ENCODE data around the gene KCNMB1.

KCNMB1 gene, protein sequence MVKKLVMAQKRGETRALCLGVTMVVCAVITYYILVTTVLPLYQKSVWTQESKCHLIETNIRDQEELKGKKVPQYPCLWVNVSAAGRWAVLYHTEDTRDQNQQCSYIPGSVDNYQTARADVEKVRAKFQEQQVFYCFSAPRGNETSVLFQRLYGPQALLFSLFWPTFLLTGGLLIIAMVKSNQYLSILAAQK

DNA sequence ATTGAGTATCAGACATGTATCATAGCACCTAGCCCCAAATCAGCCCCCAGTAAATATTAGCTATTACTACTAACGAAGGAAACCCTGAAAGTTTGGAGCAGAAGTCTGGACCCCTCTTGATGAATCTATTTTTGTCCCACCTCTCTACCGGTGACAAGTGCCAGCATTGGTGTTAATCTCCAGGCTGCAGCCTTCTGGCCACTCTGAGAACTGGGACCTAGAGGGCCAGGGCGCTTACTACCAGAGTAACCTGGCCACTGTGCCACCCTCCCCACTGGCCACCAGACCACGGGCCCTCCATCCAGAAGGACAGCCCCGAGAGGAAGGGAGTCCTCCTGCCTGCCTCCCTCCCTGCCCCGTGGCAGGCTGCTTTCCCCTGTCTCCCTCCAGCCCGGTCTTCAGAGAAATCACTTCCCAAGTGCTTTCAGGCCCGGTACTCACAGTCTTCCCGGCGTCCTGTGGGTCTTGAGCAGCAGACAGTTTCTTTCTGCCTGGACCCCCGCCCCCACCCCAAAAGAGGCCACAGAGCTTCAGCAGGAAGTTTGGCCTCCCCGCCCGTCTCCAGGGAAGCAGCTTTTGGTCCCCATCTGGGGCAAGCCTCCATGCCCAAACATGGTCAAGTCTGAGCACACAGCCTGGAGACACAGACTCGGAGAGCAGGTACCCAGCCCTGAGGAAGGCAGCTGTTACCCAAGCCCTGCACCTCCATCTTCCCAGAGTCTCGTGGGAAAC, at the start of gene KCNMB1:
Gene KCNMB1 (minus strand): TSS at position 550 of the 732 bp plus-strand sequence. CDS start 3,920 bp downstream, outside the sequence.
- peak; percentile 23 for DNase-seq

DNA sequence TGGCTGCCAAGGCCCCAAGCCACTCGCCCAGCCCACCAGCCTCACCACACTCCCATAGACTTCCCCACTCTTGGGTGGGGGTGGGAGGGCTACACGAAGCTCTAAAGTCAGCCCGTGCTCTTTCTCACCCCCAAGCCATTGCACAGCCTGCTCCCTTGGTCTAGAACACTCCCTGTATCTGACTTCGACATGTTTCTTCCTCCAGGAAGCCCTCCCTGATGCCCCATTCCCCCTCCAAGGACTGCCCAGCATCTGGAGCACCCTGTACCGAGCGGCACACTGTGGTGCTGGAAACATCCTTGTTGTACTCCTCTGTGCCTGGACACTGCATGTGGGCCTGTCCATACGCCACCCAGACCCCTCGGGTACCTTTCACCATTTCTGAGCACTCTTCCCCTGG, 49.4 kb upstream of the KCNMB1 start:
- no peak for DNase-seq

DNA sequence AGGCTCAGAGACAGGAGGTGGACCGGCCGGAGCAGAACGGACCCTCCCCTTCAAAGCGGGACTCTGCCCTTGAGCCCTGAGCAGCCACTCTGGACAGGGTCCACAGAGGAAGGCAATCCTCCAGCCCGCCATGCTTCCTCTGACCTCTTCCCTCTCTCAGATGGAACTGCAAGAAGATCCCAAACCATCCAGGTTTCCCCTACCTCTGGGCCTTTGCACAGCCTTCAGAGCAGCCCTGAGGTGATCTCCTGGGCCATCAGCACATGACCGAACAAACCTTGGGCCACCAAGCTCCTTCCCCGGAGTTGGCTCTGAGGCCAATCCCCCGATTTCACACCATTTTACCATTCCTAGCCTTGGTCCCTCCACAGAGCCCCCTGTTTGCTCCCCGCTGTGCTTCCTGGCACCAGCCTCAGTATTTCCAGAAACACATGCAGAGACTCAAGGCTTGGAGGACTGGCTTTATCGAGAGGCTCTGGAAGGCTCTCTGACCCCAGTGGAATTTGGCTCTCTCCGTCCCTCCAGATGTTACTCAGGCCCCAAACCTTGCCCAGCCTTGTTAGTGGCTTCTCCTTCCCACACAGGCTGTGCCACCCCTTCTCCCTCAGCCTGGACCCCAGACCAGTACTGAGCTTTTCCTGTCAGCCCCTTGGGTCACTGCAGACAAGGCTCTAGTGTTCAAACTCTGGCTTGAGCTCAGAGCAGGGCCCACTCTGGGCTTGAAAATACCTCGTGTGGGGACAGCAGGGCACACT, 48.6 kb upstream of the KCNMB1 start:
- no peak for DNase-seq

DNA sequence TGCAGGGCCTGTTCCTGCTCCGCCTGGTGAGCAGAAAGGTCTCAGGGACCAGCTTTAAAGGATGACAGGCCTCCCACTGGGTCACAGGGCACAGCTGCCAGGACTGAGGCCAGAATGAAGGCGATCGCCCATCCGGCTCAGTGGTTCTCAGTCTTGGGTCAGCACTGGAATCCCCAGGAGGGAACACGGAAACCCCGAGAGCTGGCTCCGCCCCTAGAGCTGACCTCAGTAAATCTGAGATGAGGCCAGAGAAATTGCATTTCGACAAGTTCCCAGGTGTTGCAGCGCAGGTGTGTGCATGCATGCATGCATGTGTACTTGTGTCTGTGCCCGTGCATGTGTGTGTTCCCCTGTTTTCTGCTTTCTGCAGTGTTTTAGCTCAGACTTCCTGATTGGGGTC, 47.2 kb upstream of the KCNMB1 start:
- no peak for DNase-seq

DNA sequence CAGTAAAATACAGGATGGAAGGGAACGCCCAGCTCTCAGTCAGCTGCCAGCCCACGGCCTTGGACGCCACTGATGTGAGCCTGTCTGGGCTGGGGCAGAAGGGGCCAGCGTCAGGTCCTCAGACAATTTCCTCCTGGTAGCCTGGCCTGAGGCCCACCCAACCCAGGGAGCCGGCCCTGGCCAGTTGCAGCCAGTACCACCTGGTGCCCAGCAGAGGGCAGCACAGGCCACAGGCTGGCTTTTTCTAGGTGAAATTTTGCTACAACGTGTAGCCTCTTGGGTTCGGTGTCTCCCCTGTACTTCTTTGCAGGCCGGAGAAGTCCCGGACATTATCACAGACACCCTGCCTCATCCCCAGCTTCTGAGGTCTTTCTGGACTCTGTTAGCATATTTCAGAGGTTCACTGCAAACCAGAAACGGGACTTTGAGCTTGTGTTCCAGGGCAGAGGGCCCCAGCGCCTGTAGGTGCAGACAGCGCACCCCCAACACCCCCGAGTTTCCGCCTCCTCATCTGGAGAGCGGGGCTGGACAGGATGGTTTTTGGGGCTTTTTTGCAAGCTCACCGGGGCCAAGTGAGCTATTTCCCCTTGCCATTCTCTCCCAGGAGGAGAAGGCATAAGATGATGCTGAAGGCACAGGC, 45.9 kb upstream of the KCNMB1 start:
- DNase-seq, result peak; percentile 85

DNA sequence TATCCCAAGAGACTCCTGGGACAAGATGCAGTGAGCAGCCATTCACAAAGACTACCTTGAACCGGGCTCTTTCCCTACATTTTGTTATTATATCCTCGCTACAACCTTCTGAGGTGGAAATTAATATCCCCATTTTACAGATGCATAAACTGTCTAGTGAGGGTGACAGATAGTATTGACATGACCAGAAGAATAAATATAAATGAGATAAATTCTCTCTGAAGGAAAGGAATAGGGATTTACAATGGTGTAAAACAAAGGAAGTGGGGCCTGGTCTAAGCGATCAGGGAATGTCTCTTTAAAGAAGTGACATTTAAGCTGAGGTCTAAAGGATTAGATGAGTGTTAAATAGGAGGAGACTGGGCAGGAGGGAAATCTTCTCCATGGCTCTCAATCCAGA, 43.5 kb upstream of the KCNMB1 start:
- no peak for DNase-seq

DNA sequence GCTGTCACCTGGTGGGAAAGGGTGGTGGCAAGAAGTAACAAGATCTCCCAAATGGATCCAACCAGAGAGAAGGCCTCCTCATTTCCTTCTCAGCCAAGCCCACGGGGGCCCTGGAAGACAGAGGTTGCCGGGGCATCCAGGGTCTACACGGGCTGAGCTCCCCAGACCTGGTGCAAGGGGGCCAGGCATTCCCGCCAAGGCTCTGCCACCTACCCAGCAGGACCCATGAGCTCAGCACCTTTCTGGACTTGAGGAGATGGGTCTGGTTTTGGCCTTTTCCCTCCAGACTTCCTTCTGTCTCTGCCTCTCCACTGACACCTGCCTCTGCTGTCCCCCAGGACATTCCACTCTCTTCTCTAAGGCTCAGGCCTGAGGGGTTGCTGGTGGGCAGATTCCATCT, 42.4 kb upstream of the KCNMB1 start:
- DNase-seq, result no peak

DNA sequence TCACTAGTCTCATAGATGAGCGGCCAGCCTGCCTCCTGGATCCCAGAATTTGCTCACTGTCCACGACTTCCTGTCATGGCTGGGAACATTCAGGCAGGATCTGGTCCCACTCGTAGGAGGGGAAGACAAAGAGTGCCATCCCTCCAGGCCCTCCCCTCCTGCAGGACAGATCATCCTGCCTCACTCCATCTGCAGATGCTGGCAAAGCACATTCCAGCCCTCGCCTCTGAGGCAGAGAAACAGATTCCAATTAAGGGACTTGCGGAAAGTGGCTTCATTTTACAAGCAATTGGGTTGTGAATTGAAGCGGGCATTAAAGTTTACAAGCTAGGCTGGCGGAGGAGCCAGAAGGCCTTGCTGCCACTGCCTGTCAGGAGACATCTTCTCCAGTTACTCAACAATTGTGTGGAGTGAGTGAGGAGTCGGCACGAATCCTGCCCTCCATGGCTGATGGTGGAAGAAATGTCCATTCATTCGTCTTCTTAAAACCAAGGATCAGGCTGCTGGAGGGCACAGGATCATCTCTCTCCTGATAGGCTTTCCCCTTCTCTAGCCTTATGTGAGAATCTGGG, 41.8 kb upstream of the KCNMB1 start:
- DNase-seq, result no peak

DNA sequence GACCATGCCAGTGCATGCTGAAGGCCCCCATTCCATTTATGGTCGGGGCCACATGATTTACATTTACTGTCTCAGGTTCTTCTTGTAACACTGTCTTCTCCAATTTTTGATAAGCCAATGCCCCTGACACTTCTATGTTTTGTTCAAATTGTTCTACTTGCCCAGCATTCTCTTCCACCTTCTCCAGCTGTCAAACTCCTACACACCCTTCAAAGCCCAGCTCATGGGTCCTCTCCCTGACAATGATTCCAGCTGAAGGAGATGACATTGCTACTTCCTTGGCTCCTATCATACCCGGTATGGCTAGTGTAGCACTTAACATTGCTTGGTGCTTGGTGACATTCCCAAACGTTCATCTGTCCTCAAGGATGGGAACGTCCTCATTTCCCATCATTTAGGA, 41.1 kb upstream of the KCNMB1 start:
- DNase-seq, result no peak

DNA sequence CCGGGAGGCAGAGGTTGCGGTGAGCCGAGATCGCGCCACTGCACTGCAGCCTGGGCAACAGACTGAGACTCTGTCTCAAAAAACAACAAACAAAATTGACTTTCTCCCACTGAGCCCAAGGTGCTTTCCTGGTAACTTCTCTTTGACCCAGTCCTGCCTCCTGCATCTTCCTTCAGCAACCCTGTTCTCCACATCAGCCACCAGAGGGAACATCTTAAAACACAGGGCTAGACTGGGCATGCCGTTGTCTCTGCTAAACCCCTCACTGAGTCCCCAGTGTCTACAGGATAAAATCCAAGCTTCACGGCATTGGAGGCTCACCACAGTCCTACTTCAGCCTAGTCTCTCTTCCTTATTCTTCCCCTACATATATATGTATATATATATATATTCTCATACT, 39.8 kb upstream of the KCNMB1 start:
- DNase-seq, result no peak

DNA sequence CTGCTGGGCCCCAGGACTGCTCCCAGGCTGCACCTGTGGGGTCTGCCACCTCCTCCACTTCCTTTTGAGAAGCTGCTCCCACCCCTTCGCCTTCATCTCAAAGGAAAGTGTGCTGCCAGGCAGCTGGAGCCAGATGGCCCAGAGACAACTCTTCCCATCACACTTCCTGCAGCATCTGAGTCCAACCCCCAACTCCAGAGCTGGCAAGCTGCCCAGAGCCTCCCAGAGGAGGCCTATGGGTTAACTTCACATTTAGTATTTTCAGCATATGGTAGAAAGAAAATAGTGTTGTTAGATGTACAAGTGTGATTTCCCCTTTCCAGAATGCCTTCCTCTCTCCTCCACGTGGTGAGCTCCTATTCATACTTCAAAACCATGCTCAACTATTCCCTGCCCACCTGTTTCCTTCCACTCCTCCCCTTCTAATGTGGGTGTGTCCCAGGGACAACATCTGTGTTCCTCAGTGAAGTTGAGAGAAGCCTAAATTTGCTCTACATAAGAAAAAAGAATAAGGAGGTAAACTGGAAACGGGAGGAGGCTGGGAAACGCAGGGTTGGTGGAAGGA, 38.6 kb upstream of the KCNMB1 start:
- peak; percentile 92 for DNase-seq

DNA sequence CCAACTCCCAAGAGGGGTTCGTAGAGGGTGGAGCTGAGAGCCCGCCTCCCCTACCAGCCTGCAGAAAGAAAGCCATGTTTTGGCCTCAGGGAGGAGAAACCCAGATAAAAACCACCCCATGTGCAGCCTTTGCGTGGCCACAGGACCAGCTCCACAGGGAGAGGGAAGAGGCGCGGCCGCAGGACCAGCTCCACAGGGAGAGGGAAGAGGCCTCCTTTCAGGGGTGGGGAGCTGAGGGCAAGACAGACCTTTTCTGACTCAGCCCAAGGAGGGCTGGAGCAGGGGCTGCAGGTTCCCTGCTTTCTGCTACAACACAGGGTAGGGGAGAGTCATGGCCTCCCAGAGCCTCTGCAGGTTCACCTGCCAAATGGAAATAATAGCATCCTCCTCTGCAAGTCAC, 37.6 kb upstream of the KCNMB1 start:
- DNase-seq, result no peak

DNA sequence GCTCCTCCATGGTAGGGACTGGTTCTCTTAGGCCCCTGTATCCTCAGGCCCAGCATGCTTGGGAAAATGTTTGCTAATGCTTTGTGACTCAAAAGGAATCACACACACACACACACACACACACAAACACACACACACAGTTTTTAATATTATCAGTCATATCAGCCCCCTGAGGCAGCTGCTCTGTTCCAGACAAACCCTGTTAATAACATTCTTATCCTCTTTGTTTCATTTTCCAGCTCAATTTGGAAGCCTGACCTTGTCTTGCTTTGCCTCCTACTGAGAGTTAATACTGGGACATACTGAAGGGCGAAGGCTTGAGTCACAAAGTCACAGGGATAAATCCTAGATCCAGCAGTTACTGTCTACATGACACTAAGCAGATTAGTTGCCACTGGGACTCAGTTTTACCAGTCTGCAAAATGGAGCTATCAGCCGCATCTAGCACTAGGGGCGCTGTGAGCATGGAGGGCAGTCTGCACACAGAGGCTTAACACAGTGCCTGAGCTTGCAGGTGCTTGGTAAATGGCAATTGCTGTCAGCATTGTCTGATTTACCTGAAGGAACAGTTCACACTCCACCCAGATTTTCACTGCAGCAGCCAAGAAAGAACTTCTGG, 37.1 kb upstream of the KCNMB1 start:
- DNase-seq, result no peak

DNA sequence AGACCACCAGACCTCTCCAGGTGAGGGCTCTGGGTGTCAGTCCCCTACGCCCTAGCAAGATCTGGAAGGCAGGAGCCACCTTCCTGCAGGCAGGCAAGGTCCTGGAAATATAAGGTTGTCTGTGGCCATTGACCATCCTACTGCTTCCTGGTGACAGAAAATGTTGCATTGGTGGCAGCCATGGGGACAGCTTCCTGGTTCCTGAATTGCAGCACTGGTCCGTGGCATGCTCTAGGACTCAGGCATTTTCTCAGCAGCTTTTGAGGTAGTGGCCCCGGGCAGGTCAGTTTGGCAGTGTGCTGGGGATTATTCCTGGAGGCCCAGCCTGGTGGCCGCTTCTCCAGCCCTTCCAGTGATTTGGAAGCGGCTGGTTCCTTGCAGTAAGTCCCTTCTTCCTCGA, 36.6 kb upstream of the KCNMB1 start:
- no peak for DNase-seq

DNA sequence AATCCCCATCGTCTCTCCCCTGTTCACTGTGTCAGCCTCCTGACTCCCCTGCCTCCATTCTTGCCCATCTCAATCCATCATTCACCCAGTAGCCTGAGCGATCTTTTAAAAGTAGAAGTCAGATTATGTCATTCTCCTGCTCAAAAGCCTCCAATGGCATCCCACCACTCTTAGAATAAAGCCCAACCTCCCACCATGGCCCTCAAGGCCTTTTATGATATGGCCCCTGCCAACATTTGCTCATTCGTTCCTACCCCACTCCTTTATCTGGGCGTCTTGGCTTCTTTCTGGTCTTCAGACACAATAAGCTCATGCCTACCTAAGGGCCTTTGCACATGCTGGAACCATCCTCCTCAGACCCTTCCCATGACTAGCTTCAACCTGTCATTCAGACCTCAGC, 35.5 kb upstream of the KCNMB1 start:
- no peak for DNase-seq

DNA sequence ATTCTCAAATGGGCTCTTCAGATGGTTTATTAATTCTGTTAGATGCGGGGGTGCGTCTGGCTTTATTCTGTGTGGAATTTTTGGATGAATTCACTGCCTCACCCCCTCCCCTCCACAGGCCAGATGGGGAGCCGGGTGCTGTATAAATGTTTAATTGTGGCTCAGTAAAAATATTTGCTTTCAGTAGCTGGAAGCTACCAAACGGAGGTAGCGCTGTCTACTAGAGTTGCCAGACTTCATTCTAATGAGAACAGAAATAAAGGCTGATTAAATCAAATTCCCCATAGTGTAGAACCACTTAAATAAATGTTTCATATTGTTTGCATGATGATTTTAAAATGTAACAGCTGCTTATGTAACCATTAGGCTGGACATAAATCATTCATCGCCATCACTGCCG, 34.5 kb upstream of the KCNMB1 start:
- DNase-seq, result no peak

DNA sequence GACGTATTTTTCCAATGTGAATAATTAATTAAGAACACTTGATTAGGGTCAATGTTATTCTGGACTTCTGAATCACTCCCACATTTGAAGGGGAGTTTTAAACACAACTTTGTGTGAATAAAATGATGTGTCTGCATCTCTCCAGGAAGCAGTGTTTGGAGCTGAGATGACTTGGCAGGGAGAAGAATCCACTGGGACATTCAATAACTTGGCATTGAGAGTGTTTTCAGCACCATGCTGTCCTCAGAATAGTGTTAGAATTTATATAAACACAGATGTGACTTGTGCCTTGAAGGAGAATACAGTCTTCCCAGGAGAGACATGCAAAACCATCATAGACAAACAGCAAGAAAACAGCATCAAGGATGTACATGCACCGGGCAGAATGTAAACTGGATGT, 32.7 kb upstream of the KCNMB1 start:
- DNase-seq, result peak; percentile 64

DNA sequence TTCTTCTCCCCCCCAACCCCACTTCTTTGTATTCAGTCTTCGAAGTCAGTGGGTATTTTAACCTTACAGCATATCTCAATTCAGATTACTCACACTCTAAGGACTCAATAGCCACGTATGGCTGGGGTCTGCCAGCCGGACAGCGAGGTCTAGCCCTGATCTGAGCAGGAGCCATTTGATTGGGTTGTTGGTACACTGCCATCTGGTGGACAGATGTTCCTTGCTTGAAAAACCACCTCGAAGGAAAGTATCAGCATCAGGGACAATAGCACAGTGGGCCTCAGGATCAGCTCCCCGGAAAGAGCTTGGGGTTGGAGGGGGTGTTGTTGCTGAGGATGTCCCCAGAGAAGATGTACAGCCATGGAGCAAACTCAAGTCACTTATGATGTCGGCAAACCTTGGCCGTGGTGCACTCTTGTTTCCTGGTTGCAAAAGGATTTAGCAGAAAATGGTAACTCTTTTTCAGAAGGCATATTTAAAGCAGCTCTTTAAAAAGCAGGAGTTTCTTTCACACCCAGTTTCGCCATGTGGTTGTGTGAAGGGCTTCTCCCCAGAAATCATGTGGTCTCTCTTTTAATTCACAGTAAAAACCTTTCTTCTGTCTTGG, 31.7 kb upstream of the KCNMB1 start:
- peak; percentile 67 for DNase-seq

DNA sequence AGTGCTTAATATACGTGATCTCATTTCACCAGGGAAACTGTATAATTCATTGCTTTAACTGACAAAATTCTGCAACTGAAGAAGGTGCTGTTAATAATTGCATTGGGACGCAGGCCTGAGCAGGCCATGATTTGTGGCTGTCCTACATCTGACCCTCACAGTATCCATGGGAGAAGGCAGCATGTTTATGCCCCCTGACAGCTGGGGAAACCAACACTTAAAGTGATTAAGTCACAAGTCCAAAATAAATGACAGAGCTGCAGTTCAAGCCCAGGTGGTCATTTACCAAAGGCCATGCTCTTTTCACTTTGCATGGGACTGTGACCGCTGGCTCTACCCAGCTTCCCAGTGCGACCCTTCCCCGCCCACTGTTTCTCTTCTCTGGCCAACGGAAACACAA, 30.5 kb upstream of the KCNMB1 start:
- no peak for DNase-seq

DNA sequence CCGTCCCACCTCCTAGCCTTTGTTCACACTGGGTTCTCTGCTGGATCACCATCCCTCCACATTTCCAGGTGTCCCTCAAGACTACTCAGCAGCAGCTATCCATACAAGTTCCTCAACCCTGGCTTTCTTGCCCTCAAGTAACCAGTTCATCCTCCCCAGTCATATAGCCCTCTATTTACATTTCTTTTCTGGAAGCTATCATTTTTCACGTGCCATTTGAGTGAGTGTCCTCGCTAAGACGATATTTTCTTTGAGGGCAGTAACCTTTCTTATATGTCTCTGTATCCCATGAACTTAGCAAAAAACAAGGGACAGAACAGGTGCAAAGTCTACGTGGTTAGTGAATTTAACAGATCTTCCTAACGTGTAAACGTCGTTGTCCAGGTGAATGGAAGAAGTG, 29.6 kb upstream of the KCNMB1 start:
- DNase-seq, result no peak

DNA sequence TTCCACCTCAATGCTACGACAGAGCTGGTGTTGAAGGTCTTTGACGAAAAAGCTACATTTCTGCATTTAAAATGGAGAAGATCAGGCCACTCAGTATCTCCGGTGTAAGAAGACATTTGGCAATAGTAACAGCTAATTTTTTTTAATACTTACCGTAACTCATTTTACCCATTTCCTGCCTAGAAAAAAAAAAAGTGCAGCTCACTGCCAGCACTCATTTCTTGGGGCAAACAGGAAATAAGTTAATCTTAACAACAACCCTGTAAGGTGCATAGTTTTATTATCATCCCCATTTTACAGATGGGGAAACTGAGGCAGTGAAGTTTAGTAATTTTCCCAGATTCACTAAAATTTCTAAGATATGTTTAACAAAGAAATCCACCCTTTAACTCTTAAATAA, 27.4 kb upstream of the KCNMB1 start:
- no peak for DNase-seq

DNA sequence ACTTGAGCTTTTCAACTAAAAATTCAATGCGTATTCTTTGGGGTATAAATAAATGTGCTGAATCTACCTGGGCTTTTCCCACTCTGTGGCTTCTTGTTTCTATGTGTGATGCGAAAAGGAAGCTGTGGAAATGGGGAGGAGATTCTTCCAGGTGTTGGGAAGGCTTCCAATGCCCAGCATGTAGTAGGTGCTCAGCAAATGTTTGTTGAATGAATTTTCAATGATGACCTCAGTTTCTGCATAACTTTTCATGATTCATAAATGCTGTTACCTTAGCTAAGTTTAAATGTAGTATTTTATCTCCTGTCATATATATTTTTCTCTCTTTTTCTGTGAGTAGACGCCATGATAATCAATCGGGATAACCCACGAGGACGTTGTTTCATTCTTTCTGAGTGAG, 25.6 kb upstream of the KCNMB1 start:
- DNase-seq, result no peak

All from femur (tissue), 1 donor.